GM18951 (cell line): ENCODE data around the gene LPXN.
"Not testable (repeated sequence)": the region's sequence is repeated elsewhere in the genome, so short reads cannot be mapped to it uniquely, and the experiment has no call there.

ENCODE experiments used
- POLR2A ChIP-seq: IDR thresholded peaks from 4 replicates; pipeline ENCODE4 v1.6.1; 2011; ENCODE audit warnings: mild to moderate bottlenecking; ENCODE audit not compliant: insufficient read length, insufficient read depth; ENCODE audit errors: extremely low read depth
- in situ Hi-C: fragments of 300-500 bp; cut with MboI; formaldehyde crosslinking; loops from one replicate; pipeline ENCODE4 v1.12.0; 2022; ENCODE audit warnings: low sequenced_read_pairs, mixed read lengths, inconsistent platforms; ENCODE audit not compliant: unreplicated experiment

Gene LPXN

GRCh38 chr11:58573451-58574104, 2.1 kb downstream of the LPXN start:
- in situ Hi-C loops: no loop called here
- TF ChIP-seq POLR2A: peak; percentile 36

GRCh38 chr11:58572906-58573305, 2.8 kb downstream of the LPXN start:
- in situ Hi-C loops: not testable (repeated sequence)

- in situ Hi-C loops: no loop called here
- no peak for TF ChIP-seq POLR2A
Measured at GRCh38 chr11:58567889-58568512, 7.7 kb downstream of the LPXN start.

GRCh38 chr11:58564231-58564630, 11.4 kb downstream of the LPXN start:
- TF ChIP-seq POLR2A: no peak
- in situ Hi-C loops: no loop called here

- TF ChIP-seq POLR2A: no peak
- in situ Hi-C loops: no loop called here
Measured at GRCh38 chr11:58562375-58562800, 13.3 kb downstream of the LPXN start.

GRCh38 chr11:58561394-58562098, 14.1 kb downstream of the LPXN start:
- no peak for TF ChIP-seq POLR2A
- in situ Hi-C loops: no loop called here

- TF ChIP-seq POLR2A: no peak
- in situ Hi-C loops: no loop called here
Measured at GRCh38 chr11:58560842-58561241, 14.8 kb downstream of the LPXN start.

GRCh38 chr11:58549644-58550043, 26.0 kb downstream of the LPXN start:
- in situ Hi-C loops: no loop called here
- no peak for TF ChIP-seq POLR2A

GRCh38 chr11:58546841-58547240, 28.8 kb downstream of the LPXN start:
- no peak for TF ChIP-seq POLR2A
- in situ Hi-C loops: no loop called here

- no peak for TF ChIP-seq POLR2A
- in situ Hi-C loops: no loop called here
Measured at GRCh38 chr11:58531865-58532341, 43.8 kb downstream of the LPXN start.

GRCh38 chr11:58530236-58530635, 45.4 kb downstream of the LPXN start:
- in situ Hi-C loops: no loop called here
- no peak for TF ChIP-seq POLR2A

- TF ChIP-seq POLR2A: no peak
- in situ Hi-C loops: no loop called here
Measured at GRCh38 chr11:58527429-58527828, 48.2 kb downstream of the LPXN start.

- in situ Hi-C loops: no loop called here
Measured at GRCh38 chr11:58526721-58527120, 48.9 kb downstream of the LPXN start.

More at GRCh38 chr11:58526721-58527120, 48.9 kb downstream of the LPXN start:
- TF ChIP-seq POLR2A: no peak
